ENCODE measurements around the gene KAZN.

KAZN gene

GRCh38 chr1:14706631-14707030, 108.1 kb downstream of the KAZN start:
- DNase-seq (ENCODE audit: low read depth in 2 of 2, low spot score in 1 of 2): no peak

- DNase-seq (ENCODE audit: low read depth in 2 of 2, low spot score in 1 of 2): no peak
These were observed 109.3 kb downstream of the KAZN start for GRCh38 chr1:14707531-14708445.

GRCh38 chr1:14710331-14710730, 111.8 kb downstream of the KAZN start:
- DNase-seq (ENCODE audit: low read depth in 2 of 2, low spot score in 1 of 2): no peak

GRCh38 chr1:14712136-14712535, 113.7 kb downstream of the KAZN start:
- no peak for DNase-seq (ENCODE audit: low read depth in 2 of 2, low spot score in 1 of 2)

GRCh38 chr1:14713077-14713476, 114.6 kb downstream of the KAZN start:
- no peak for DNase-seq (ENCODE audit: low read depth in 2 of 2, low spot score in 1 of 2)

GRCh38 chr1:14715266-14715665, 116.8 kb downstream of the KAZN start:
- DNase-seq (ENCODE audit: low read depth in 2 of 2, low spot score in 1 of 2): no peak

- no peak for DNase-seq (ENCODE audit: low read depth in 2 of 2, low spot score in 1 of 2)
These were observed 117.3 kb downstream of the KAZN start for GRCh38 chr1:14715802-14716201.

- no peak for DNase-seq (ENCODE audit: low read depth in 2 of 2, low spot score in 1 of 2)
These were observed 118.0 kb downstream of the KAZN start for GRCh38 chr1:14716474-14716873.

- no peak for DNase-seq (ENCODE audit: low read depth in 2 of 2, low spot score in 1 of 2)
These were observed 120.0 kb downstream of the KAZN start for GRCh38 chr1:14718476-14718875.

GRCh38 chr1:14723401-14723800, 124.9 kb downstream of the KAZN start:
- DNase-seq (ENCODE audit: low read depth in 2 of 2, low spot score in 1 of 2): no peak

- no peak for DNase-seq (ENCODE audit: low read depth in 2 of 2, low spot score in 1 of 2)
These were observed 125.8 kb downstream of the KAZN start for GRCh38 chr1:14724246-14724645.

GRCh38 chr1:14724678-14725077, 126.2 kb downstream of the KAZN start:
- DNase-seq (ENCODE audit: low read depth in 2 of 2, low spot score in 1 of 2): no peak

- no peak for DNase-seq (ENCODE audit: low read depth in 2 of 2, low spot score in 1 of 2)
These were observed 126.8 kb downstream of the KAZN start for GRCh38 chr1:14725238-14725637.

GRCh38 chr1:14725695-14726094, 127.2 kb downstream of the KAZN start:
- no peak for DNase-seq (ENCODE audit: low read depth in 2 of 2, low spot score in 1 of 2)

GRCh38 chr1:14726606-14727005, 128.1 kb downstream of the KAZN start:
- no peak for DNase-seq (ENCODE audit: low read depth in 2 of 2, low spot score in 1 of 2)

- DNase-seq (ENCODE audit: low read depth in 2 of 2, low spot score in 1 of 2): no peak
These were observed 130.0 kb downstream of the KAZN start for GRCh38 chr1:14728516-14728915.

- DNase-seq (ENCODE audit: low read depth in 2 of 2, low spot score in 1 of 2): no peak
These were observed 134.2 kb downstream of the KAZN start for GRCh38 chr1:14732728-14733047.

GRCh38 chr1:14733048-14733778, 134.7 kb downstream of the KAZN start:
- DNase-seq (ENCODE audit: low read depth in 2 of 2, low spot score in 1 of 2): no peak

- DNase-seq (ENCODE audit: low read depth in 2 of 2, low spot score in 1 of 2): no peak
These were observed 135.3 kb downstream of the KAZN start for GRCh38 chr1:14733779-14734140.

- no peak for DNase-seq (ENCODE audit: low read depth in 2 of 2, low spot score in 1 of 2)
These were observed 137.4 kb downstream of the KAZN start for GRCh38 chr1:14735841-14736240.

- DNase-seq (ENCODE audit: low read depth in 2 of 2, low spot score in 1 of 2): no peak
These were observed 139.1 kb downstream of the KAZN start for GRCh38 chr1:14737561-14738094.

- DNase-seq (ENCODE audit: low read depth in 2 of 2, low spot score in 1 of 2): no peak
These were observed 139.8 kb downstream of the KAZN start for GRCh38 chr1:14738235-14738634.

Data from stimulated activated CD8-positive, alpha-beta memory T cell treated with anti-CD3 and anti-CD28 coated beads, Interleukin-4, amount 100 ng/mL, for 4 hours (primary cell).